ENCODE data around the gene LBHD2.

Gene LBHD2

GRCh38 chr14:103101257-103101962 is 17.4 kb downstream of the LBHD2 start:
- no peak for DNase-seq
- TF ChIP-seq POLR2A (IDR thresholded peaks at IDR 0.05; ENCODE audit: low read length): no peak
- no peak for TF ChIP-seq GATA1 (IDR thresholded peaks at IDR 0.05; ENCODE audit: low read depth, low read length)

- no peak for TF ChIP-seq GATA1 (IDR thresholded peaks at IDR 0.05; ENCODE audit: low read depth, low read length)
- TF ChIP-seq POLR2A (IDR thresholded peaks at IDR 0.05; ENCODE audit: low read length): no peak
- peak in 1 of 2 experiments; percentile 22 for DNase-seq
These were observed 18.1 kb downstream of the LBHD2 start for GRCh38 chr14:103101963-103102688.

- no peak for DNase-seq
- TF ChIP-seq POLR2A (IDR thresholded peaks at IDR 0.05; ENCODE audit: low read length): no peak
These were observed 18.8 kb downstream of the LBHD2 start for GRCh38 chr14:103102689-103103260.

DNA sequence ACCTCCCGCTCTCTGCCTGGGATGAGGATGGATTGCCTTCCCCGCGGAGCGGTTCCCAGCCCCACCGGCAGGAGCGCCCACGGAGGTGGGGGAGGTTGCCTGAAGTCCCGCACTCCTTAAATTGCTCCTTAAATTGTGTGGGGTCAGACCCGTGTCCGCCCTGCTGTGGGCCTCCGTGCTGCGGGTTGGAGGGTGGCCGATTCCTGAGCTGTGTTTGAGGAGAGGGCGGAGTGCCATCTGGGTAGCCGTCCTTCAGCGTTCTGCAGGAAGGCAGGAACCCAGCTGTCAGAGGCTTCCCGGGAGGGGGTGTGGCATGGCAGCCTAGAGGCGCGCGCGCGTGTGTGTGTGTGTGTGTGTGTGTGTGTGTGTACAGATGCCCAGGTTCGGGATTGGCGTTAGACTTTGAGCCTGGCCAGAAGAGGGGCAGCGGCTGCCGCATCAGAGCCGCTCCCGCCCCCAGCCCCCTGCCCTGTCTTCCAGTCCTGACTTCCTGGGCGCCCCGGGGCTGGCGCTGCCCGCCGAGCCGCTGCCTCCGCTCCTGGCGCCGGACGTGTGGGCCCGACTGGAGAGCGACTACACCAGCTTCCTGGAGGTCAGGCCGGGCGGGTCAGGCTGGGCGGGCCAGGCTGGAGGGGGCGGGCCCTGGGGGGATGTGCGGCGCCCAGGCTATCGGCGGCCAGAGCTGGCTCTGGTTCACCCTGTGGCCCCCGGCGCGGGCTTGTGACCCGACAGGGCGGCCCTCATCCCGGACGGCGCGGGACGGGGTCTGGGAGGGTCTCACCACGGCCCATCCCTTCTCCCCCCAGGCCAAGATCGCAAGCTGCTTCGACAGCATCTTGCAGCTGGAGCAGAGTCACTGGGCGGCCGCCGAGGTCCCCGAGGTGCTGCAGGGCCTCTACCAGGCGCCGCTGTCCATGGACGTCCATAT is 19.7 kb downstream of the LBHD2 start:
- TF ChIP-seq GATA1 (IDR thresholded peaks at IDR 0.05; ENCODE audit: low read depth, low read length) (no peak), POLR2A (IDR thresholded peaks at IDR 0.05; ENCODE audit: low read length) (no peak)
- peak; percentile 24 to 25 for DNase-seq

DNA sequence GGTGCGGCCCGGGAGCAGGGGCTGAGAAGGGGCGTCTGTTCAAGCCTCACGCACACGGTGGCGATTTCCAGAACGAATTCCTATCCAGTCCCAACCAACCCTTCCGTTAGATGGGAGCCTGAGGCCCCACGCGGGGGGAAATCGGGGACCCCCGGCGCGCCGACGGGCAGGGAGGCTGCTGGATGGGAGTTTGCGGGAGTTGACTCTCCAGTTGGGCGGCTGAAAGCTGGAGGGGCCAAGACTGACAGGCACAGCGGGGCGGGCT is 20.3 kb downstream of the LBHD2 start:
- no peak for DNase-seq
- no peak for TF ChIP-seq POLR2A (IDR thresholded peaks at IDR 0.05; ENCODE audit: low read length)
- TF ChIP-seq GATA1 (IDR thresholded peaks at IDR 0.05; ENCODE audit: low read depth, low read length): no peak

GRCh38 chr14:103104654-103105452 is 20.8 kb downstream of the LBHD2 start:
- no peak for TF ChIP-seq GATA1 (IDR thresholded peaks at IDR 0.05; ENCODE audit: low read depth, low read length)
- TF ChIP-seq POLR2A (IDR thresholded peaks at IDR 0.05; ENCODE audit: low read length): no peak
- DNase-seq: peak; percentile 52 to 72

DNA sequence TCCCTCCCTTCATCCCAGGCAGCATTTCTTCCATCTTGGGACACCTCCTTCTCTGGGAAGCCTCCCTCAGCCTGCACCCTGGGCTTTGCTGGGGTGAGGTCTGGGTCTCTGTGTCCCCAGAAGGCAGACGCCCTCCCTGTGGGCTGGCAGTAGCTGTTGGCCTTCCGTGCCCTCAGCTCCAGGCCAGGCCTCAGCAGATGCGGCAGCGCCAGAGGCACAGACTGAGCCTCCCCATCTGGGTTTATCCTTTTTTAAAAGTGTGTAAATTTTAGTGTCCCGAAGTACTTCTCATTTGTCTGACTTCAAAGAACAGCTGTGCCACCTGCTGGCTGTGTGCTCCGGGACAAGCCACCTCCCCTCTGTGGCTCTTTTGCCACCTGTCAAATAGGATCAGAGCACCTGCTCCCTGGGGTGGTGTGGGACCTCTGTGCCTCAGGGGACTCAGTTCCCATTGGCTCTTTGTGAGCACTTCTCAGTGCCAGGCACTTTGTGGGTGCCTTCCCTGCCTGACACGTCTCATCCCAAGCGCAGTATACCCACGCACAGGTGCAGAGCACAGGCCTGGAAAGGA is 21.7 kb downstream of the LBHD2 start:
- peak; percentile 15 to 30 for DNase-seq
- TF ChIP-seq POLR2A (IDR thresholded peaks at IDR 0.05; ENCODE audit: low read length) (no peak), GATA1 (IDR thresholded peaks at IDR 0.05; ENCODE audit: low read depth, low read length) (no peak)

DNA sequence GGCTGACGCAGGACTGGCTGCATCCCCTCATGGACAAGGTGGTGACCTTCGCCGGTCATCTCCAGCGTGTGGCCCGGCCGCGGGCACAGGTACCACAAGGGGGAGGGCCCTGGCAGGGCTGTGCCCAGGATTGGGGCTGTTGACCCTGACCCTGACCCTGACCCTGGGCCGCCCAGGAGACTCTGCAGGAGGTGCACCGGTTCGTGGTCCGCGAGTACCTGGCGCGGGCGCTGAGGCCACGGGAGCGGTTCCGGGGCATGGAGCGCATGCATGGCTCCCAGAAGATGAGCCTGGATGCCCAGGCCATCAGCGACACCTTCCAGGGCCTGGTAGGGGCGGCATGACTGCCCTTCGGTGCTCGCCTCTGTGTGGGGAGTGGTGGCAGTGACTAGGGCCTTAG is 23.4 kb downstream of the LBHD2 start:
- no peak for DNase-seq
- TF ChIP-seq GATA1 (IDR thresholded peaks at IDR 0.05; ENCODE audit: low read depth, low read length): no peak
- TF ChIP-seq POLR2A (IDR thresholded peaks at IDR 0.05; ENCODE audit: low read length): no peak

GRCh38 chr14:103107941-103108748 is 24.1 kb downstream of the LBHD2 start:
- TF ChIP-seq GATA1 (IDR thresholded peaks at IDR 0.05; ENCODE audit: low read depth, low read length) (no peak), POLR2A (IDR thresholded peaks at IDR 0.05; ENCODE audit: low read length) (no peak)
- DNase-seq: no peak

GRCh38 chr14:103108749-103109207 is 24.8 kb downstream of the LBHD2 start:
- TF ChIP-seq POLR2A (IDR thresholded peaks at IDR 0.05; ENCODE audit: low read length) (no peak), GATA1 (IDR thresholded peaks at IDR 0.05; ENCODE audit: low read depth, low read length) (no peak)
- DNase-seq: no peak

- DNase-seq: no peak
- TF ChIP-seq GATA1 (IDR thresholded peaks at IDR 0.05; ENCODE audit: low read depth, low read length) (no peak), POLR2A (IDR thresholded peaks at IDR 0.05; ENCODE audit: low read length) (no peak)
These were observed 25.8 kb downstream of the LBHD2 start for GRCh38 chr14:103109535-103110441.

Measured in erythroblast (primary cell).